CD4-positive, alpha-beta T cell treated with Interleukin-17A for 1 hour (primary cell): ENCODE data around the gene DGKB.

Experiments used
- DNase-seq: peaks from one replicate; pipeline ENCODE4 v3.0.0-alpha.2; 2020

The DGKB gene

DNA sequence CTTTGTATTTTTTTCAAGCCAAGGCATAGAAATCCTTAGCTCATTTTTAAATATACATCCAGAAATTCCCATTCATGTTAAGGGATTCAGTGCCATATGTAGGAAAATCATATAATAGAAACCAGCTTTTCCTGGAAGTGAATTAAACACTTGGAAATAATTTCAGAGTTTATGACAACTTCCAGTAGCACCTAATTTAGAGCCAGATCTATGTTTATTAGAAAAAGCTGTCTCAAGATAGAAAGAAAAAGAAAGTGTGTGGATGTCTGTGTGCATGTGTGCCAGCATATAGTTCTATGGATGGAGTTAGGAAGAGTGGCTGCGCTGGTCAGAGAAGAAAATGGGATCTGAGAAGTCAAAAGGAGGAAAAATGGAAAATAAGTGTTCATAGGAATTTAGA lies 225.7 kb downstream of the DGKB start:
- DNase-seq: no peak

DNA sequence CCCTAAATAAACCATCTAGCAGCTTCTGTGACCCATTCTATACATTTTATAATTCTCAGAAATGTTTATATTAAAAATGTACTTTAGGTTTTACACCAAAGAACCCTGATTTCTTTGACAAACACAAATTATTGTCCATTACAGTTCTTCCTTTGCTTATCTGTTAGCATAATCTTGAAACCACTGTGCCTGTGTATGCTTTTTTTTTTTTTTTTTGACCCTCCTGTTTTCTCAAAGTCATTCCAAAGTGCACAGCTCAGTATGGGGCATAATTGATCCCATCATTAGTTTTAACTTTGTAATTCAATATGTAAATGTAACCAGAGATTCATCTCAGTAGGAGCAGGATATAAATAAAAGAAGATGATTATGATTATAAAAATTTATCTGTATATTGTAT lies 229.3 kb downstream of the DGKB start:
- no peak for DNase-seq

DNA sequence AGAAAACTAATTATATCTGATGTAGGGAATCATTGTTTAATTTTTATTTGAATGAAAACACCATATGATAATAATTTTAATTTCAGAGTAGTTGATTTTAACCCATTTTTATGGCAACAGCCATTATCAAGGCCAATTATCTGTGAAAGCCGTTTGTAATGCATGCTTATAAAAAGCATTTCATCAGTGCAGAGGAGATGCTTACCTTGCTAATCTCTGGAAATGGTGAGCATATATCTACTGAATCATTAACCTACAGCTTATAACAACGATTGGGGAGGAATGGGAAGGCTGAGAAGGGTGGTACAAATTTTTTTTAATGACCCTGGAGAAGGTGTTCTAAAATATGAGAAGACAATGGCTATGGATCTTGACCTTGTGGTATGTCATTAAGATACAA lies 235.6 kb downstream of the DGKB start:
- no peak for DNase-seq

DNA sequence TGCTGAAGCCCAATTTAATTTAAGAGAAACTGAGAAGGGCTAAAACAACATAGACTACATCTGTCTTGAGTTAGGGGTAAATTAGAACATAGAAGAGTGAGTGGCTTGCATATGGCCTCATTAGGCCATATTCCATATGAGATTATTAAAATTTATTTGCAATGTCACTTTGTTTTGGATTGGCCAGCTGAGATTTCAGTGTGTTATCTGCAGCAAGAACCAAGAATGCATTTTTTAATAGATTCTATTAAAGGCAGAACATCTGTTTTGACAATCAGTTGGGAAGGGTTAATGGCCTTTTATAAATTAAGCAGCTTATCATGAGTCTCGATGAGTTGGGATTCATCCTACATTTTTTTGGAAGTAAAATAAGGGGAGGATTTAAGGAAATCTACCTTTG lies 236.2 kb downstream of the DGKB start:
- DNase-seq: no peak

DNA sequence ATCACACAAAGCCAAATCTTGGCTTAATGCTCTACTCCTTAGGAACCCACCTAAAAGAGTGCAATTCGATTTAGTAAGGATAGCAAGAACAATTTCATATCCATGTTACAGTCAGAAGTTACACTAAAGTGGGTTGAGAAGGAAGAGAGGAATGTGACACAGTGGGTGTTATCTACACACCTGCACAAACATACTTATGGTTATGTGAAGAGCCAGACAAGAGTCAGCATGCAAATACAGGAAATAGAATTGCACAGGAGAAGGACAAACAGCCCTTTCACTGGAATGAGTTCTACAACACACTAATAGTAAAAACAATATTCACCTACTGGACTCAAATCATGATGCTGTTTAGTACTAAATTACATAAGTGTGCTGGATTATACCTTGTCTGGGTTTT lies 262.8 kb downstream of the DGKB start:
- DNase-seq: no peak

DNA sequence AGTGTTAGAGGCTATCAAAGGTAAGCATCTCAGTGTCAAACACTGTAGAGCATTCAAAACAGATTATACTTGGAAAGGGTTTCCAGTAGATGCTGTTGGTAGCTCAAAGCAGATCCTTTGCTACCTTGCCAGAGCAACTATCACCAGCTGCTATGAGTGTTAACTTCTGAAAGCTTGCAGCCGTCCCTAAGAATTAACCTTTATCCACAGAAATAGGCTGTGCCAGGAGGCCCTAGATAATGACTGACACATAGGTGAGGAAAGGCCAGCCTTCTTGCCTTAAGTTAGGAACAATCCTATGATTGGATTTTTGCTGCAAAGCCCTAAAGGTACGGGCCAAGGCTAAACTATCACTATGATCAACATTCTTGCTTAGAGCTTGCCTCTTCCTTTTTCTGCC lies 263.2 kb downstream of the DGKB start:
- no peak for DNase-seq

DNA sequence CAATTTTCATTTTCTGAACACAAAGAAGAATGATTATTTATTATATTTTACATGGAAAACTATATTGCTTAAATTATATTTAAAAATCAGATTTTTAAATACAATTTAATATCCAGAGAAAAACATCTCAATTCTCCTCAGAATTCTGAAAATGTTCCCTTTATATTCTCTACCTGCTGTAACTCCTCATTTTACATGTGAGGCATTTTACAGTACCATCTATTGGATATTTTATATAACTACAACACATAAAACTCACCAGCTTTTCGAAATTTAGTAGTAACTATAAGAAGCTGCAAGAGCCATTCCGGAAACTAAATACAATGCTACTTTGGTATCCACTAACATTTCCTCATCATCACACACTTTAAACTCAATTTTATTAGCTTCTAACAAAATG lies 264.6 kb downstream of the DGKB start:
- no peak for DNase-seq

DNA sequence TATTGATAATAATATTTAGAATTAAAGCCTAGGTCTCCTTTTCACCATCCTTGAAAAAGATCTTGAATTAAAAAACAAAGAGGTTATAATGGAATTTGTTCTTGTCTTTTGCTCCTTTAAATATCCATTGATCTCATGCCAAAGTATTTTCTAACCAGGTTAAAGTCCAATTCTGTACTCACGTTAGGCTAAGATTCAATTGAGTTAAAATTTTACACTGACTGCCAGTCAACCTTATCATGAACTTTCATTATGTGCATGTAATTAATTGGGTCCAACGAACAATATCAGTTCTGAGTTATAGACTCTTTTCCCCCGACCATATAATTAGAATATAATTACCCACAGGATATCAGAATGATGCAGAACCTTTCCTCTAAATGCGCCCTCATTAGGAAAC lies 266.6 kb downstream of the DGKB start:
- no peak for DNase-seq

DNA sequence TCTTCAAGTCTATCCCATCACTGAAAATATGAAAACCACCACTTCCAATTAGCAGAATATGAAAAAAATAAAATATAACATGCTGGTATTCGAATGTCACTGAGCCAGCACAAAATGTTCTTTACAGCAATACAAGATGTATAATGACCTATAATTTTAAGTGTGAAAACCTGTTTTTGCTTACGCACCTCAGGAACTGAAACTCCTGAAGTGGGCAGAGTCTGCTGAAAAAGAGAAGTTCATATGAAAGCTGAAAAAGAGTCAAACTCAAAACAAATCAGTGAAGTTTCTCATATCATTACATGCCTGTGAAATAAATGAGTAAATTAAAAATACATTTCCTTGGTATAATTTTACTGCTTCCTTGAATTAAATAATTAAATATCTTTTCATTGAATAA lies 272.5 kb downstream of the DGKB start:
- no peak for DNase-seq

DNA sequence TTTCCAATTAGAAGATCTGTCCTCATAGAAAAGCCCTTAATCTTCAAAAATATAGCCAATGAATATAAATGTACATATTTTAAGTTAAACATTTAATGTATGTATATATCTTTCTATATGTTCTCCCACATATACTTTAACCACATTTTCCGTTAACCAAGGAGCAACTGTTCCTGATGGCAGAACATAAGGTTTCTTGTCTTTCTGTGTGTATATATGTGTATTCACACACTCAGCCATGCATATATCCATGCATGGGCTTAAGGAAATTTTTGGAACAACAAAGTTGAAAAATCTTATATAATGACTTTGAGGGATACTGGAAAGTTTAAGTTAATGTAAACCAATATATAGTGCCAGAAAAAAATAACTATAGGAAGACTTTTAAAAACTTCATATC lies 274.0 kb downstream of the DGKB start:
- DNase-seq: no peak

DNA sequence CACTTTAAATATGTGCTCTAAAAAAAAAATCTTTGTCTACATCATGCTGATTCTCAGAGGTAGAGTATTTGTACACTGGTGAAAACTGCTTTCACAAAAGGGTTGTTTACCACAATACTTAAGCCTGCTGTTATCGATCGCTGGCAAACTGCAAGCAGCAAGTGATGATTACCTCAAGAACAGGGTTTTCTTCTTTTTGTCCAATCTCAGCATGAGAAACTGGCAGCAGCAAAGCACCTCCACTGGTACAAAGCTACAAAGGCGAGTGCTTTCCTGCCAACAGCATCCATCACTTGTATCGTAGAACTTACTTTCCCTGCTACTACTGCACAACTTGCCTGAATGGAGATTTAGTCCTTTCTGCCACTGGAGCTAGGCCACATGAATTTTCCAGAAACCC lies 276.5 kb downstream of the DGKB start:
- DNase-seq: no peak

DNA sequence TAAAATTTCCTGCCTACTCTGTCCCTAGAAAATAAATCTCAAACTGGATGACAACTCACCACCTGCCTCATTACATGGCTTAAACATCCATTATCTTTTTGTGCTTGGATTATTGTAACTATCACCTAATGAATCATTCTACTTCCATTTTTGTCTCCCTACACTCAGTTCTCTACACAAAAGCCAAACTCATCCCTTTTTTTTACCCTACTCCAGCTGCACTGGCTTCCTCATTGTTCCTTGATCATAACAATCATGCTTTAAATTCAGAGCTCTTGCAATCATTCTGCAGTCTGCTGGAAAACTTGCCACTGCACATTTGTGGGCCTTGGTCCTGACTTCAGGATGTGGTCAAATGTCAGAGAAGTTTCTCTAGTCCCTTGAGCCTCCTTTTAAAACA lies 280.0 kb downstream of the DGKB start:
- DNase-seq: no peak

DNA sequence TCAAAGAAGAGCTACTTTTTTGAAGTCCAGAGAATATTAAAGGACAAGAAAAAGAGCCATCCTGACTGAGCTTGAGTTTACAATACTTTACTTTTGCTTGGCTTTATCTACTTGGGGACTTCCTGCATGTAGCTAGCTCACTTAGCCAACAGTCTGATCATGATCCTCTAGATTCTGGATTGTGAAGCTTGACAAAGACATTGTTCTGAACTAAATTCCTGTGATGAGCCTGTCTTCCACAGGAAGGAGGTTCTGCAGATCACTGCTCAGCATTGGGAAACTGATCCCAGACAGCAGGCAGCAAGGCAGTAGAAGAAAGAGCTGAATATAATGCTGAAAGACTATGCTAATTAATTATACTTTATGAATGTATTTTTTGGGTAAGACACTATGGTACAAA lies 296.4 kb downstream of the DGKB start:
- DNase-seq: no peak

DNA sequence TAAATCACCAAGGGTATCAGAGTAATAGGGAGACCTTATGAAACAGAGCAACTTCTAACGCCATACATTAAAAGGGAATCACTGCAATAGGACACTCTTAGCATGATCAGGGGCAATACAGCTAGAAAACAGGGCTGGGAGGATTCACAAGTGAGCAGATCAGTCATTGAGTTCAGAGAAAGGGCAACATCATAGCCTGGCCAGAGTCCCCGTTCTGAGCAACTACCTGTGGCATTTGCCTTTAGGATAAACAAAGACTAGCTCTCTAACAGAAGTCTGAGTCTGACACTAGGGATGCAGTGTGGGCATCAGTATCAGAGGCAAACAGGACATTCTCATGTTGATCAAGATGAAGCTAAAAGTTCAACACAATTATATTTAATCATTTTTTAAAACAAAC lies 297.9 kb downstream of the DGKB start:
- DNase-seq: no peak

DNA sequence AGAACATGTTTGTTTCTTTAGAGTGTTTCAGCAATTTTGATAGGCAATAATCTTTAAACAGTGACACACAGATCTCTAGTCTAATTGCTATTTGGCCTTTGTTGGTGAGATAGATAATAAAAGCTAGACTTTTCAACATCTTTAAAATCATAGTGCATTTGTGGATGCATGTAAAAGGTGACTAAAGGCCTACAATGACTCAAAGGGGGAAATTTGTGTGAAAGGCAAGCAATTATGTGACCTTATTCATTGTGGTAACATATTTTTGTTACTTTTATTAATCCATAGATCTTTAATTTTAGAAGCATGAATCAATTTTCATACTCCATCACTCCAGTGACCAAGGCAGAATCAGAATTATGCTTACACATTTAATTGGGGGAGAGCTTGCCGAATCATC lies 299.7 kb downstream of the DGKB start:
- DNase-seq: no peak

DNA sequence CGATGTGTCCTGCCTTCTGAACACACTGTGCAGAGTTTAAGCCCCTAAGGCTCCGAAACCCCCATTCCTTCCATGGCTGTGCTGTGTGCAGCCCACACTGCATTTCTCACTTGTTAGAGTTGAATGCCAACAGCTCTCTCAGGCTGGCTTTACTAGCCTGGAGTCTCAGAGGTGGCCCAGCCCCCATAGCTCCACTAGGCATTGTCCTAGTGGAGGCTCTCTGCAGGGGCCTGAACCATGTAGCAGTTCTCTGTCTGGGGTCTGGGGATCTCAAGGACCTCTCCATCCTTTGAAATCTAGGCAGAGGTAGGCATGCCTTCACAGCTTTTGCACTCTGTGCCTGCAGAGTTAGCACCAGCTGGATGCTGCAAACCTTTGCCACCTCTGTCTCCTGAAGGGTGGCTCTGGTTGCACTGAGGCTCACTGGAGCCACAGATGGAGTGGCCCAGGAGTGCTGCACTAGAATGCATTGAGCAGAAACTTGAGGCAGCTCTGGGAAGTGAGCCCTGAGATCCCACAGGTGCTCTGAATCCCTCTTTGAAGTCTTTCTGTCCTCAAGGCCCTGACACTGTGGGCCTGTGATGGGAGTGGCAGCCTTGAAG lies 301.7 kb downstream of the DGKB start:
- DNase-seq: no peak

DNA sequence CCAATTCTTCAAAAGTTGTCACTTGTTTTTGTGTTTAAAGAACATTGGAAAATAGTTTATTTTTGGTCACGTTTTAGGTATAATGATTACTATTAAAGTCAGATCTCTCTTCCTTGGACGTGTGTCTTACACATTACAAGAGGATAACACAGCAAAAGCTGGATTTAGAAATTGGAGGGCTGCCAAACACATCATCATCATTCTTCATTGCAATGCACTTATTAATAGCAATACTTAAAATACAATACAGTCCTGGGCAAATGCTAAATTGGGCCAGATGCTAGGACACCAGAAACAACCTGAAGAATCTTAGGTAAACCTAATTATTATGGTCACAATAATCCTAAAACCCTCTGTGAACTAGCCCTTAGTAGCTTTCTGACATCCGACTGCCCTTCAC lies 303.6 kb downstream of the DGKB start:
- no peak for DNase-seq

DNA sequence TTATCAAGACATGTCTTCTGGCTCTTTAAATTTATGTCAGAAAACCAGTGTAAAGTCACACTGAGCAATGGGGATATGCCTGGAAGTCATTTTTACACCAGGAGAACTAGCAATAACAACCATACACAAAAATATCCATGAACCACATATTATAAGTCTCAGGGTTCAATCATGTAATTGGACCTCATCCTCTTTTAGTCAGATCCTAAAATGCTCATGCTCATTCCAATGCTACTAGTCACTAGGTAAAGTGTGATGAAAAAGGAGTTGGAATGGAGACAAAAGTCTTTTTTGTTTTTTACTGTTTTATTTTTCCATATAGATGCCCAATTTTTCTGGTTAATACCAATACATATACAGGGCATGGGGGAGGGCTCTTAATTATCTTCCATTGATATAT lies 306.1 kb downstream of the DGKB start:
- no peak for DNase-seq

DNA sequence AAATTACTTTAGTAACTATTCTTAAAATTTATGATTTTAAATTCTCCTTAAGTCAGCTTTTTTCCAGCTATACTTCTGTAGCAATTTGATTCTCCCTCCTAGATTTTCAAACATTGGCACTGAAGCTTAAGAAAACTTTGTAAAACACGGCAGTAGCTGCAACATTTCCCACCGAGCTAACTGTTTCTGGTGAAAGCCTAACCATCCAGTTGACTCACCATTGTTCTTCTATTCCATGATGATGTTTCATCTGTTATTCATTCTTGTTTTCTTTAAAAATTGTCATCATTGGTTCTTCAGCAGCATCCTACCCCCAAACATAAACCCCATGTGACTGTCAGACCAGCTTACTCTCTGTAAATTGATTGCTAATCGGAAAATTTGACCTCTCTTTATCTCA lies 312.3 kb downstream of the DGKB start:
- DNase-seq: no peak

DNA sequence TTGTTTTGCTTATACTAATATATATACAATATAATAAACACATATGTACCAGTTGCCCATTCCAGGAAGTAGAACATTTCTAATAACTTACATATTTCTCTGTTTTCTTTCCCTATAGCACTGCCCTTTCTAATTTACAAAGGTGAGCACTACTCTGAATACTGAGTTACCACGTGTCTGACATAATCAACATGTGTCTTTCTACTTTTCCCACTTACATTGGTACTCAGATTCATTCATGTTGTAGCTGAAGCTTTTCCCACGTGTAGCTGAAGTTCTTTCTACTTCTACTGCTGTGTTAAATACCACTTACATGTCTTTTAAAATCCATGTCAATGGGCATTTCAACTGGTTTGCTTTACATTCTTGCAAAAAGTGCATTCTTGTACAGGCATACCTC lies 317.3 kb downstream of the DGKB start:
- DNase-seq: no peak

DNA sequence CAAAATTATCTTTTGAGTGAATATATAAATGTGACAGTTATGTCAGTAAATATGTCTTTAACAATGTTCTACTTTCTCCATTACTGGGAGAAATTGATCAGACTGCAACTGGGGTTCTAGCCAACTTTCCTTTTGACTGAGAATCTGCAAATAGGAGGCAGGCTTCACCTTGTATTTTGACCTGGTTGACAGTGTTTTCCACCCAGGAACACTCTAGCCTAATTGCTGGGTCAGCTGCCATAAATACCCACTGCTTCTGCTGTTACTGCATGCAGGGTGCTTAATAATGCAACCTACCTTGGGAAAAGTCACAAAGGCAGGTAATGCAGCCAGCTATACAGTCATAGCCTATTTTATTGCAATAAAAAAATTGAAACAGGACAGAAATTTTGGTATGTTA lies 319.0 kb downstream of the DGKB start:
- DNase-seq: no peak

DNA sequence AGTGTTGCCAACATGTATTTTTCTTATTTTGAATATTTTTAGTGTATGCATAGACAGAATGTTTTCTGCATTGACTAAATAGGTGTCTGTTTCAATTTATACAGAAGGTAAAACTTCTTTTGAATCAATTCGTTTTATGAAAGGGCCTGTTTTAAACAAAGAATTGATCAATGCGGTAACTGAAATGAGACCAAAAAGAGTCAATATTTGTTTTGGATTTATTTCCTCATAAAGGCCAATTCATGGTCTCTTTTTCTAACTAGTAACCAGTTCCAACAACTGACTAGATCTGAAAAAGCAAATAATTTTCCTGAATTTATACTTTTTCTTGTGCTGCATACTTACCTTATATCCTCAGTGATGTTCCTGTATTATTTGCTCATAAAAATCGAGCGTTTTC lies 320.5 kb downstream of the DGKB start:
- DNase-seq: no peak

DNA sequence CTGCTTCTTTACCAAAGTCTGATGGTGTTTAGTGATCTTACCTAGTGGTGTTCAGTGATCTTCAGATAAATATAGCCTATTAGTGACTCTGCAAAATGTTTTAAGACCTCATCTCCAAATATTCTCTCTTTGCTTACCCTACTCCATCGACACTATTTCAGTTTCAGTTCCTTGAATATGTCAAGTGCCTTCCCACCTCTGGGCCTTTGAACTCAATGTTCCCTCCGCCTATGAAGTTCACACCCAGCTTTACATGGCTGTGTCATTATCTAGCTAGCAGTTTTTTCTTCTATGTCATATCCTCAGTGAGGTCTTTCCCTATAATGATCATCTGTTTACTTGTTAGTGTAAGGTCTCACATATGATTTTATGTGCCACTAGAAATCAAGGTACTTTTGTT lies 322.6 kb downstream of the DGKB start:
- DNase-seq: no peak

DNA sequence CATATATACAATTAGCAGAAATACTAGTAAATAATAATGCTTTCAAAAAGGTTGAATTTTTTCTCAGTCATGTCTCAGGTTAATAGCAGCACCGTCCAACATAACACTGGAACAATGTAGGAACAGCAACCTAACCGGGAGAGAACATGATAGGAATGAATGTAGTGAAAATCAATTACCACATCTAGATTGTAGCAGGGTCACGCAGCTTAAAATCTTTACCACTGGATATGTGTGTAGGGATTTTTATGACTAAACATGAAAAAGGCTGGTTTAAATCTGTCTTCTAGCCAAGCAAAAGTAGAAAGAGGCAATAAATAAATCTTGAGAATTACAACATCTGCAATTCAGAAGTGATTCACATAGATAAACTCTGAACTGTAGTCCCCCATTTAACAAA lies 326.0 kb downstream of the DGKB start:
- no peak for DNase-seq

DNA sequence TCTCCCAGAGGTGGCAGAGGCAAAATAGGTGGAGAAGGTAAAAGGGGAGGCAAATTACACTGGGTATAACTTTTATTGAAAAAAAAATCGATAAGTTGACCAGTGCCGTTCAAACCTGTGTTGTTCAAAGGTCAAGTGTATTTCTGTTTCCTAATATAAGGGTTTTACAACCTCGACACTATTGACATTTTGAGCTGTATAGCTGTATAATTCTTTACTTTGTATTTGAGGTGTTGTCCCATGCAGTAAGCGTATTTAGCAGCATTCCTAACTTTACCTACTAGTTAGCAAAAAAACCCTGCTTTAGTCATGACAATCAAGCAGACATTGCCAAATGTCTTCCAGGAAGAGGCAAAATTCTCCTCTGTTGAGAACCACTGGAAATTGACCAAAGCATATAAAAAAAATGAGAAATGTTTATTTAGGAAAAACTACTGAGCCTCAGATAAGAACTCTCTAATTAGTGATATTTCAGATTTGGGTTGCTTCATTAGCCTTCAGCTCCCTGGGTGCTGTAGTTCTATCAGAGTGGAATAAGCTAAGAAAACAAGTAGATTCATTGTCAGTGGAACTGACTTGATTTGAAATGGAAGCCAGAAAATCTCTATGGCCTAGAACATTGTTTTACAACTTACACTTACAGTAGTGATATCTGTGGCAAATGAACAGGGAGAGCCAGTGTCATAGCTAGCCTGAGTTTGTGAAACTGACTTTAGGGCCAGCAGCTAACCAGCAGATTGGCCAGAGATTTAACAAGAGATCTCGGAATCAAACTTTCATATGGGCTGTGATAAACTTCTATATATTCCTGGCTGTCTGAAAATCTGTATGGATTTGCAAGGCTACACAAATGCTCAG lies 331.6 kb downstream of the DGKB start:
- no peak for DNase-seq
